HG02623 (cell line): Measurements from ENCODE around the gene CELF1.

Experiments used
- ATAC-seq: cut with Tn5 transposase; IDR thresholded peaks from one replicate; pipeline ENCODE4 v1.9.1; 2021; ENCODE audit warnings: moderate library complexity; ENCODE audit not compliant: unreplicated experiment

CELF1 gene

GRCh38 chr11:47426062-47426956, 126.6 kb downstream of the CELF1 start, which contains the start of gene PSMC3:
PSMC3 (minus strand) TSS chr11:47426439; CDS start chr11:47426279, 160 bp downstream.
- ATAC-seq = peak; percentile 87

GRCh38 chr11:47425611-47426010, 127.3 kb downstream of the CELF1 start:
- no peak for ATAC-seq

DNA sequence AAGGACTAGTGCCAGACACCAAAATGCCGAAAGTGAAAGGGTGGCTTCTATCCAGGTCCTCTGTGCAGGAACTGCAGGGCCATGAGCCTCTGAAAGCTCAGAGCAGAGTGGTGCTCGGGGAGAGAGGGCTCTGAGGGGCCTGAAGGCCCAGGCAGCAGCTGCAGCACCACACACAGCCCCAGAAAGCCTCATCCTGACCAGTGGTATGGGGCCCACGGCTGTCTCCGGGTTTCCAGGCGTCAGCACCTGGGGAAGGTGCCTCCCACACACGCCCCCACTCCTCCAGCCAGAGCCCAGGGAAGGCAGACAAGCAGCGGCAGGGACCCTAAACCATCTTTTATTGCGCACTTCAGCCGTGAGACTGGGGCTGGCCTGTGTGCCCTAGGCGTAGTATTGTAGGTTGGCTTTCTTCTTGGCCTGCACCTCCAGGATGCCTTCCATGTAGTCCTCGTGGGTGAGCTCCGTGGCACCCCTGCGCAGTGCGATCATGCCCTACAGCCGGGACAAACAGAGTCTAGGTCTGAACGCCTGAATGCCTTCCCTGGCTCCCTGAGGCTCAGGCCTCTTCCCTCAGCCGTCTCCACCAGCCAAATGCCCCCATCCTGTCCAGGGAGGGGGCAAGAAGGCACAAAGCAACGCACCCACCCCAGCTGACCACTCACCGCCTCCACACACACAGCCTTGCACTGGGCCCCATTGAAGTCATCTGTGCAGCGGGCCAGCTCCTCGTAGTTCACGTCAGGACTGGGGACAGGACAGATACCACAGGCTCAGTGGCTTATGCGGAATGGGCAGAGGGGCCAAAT, 134.3 kb downstream of the CELF1 start:
- no peak for ATAC-seq

- no peak for ATAC-seq
Measured at GRCh38 chr11:47417712-47418111, 135.2 kb downstream of the CELF1 start.

DNA sequence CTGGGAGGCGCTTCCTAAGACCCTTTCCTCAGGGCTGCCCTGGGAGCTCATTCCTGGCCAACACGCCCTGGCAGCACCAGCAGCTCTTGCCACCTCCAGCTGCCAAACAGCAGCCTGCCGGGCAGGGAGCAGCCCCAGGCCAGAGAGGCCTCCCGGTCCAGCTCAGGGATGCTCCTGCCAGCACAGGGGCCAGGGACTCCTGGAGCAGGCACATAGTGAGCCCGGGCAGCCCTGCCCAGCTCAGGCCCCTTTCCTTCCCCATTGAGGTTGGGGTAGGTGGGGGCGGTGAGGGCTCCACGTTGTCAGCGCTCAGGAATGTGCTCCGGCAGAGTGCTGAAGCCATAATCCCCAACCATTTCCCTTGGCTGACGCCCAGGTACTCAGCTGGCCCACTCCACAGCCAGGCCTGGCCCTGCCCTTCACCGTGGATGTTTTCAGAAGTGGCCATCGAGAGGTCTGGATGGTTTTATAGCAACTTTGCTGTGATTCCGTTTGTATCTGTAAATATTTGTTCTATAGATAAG, 136.9 kb downstream of the CELF1 start:
- ATAC-seq = no peak
